ENCODE results near the gene NPHS2. TPM values are rescaled to one million over a fixed set of nuclear protein-coding genes. Genes with fewer than 3 reads are reported as not detected.
"Not testable (repeated sequence)": the region's sequence is repeated elsewhere in the genome, so short reads cannot be mapped to it uniquely, and the experiment has no call there.

Gene NPHS2
- total RNA-seq, 1 donor from 2014 or later = not detected

GRCh38 chr1:179548666-179549367, 26.9 kb downstream of the NPHS2 start:
- no peak for DNase-seq (ENCODE audit: low read depth)

GRCh38 chr1:179547021-179547535, 28.7 kb downstream of the NPHS2 start:
- no peak for DNase-seq (ENCODE audit: low read depth)

- DNase-seq (ENCODE audit: low read depth) = no peak
Observed at GRCh38 chr1:179545321-179545720, 30.4 kb downstream of the NPHS2 start.

GRCh38 chr1:179541774-179542173, 34.0 kb downstream of the NPHS2 start:
- DNase-seq (ENCODE audit: low read depth) = no peak

- no peak for DNase-seq (ENCODE audit: low read depth)
Observed at GRCh38 chr1:179530352-179530751, 45.4 kb downstream of the NPHS2 start.

- no peak for DNase-seq (ENCODE audit: low read depth)
Observed at GRCh38 chr1:179529482-179530195, 46.1 kb downstream of the NPHS2 start.

GRCh38 chr1:179518544-179518943, 57.2 kb downstream of the NPHS2 start:
- DNase-seq (ENCODE audit: low read depth) = not testable (repeated sequence)

GRCh38 chr1:179516976-179517705, 58.6 kb downstream of the NPHS2 start:
- no peak for DNase-seq (ENCODE audit: low read depth)

GRCh38 chr1:179510038-179510437, 65.7 kb downstream of the NPHS2 start:
- DNase-seq (ENCODE audit: low read depth) = no peak

GRCh38 chr1:179509384-179509783, 66.4 kb downstream of the NPHS2 start:
- no peak for DNase-seq (ENCODE audit: low read depth)

- DNase-seq (ENCODE audit: low read depth) = no peak
Observed at GRCh38 chr1:179506199-179506598, 69.5 kb downstream of the NPHS2 start.

Other genes starting within 250 kb of the NPHS2 start
- not detected in 2 replicates for gene AXDND1, start 210.0 kb downstream of the NPHS2 start, total RNA-seq
- not detected in 2 replicates for gene TDRD5, start 15.9 kb upstream of the NPHS2 start, total RNA-seq
- gene FAM163A, start 167.3 kb upstream of the NPHS2 start, total RNA-seq = not detected in 2 replicates